ENCODE results near the gene ITGB2.

The ITGB2 gene

DNA sequence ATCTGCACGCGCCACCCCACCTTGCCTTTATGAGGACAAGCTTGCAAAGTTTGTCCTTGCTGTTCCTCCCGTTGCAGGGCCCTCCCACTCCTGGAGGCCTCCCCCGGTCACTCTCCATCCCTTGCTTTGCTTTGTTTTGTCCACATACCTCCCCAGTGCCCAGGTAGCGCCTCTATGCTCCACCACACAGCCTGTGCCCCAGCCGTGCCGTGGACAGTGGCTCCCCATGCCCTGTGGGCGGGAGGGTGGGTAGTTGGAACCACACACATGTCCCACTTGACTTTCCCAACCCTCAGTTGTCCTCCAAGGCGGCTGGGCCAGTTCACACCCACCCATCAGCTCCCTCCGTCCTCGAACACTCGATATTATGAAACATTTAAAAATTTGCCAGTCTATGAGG is 43.7 kb upstream of the ITGB2 start:
- TF ChIP-seq, protein P1, sequence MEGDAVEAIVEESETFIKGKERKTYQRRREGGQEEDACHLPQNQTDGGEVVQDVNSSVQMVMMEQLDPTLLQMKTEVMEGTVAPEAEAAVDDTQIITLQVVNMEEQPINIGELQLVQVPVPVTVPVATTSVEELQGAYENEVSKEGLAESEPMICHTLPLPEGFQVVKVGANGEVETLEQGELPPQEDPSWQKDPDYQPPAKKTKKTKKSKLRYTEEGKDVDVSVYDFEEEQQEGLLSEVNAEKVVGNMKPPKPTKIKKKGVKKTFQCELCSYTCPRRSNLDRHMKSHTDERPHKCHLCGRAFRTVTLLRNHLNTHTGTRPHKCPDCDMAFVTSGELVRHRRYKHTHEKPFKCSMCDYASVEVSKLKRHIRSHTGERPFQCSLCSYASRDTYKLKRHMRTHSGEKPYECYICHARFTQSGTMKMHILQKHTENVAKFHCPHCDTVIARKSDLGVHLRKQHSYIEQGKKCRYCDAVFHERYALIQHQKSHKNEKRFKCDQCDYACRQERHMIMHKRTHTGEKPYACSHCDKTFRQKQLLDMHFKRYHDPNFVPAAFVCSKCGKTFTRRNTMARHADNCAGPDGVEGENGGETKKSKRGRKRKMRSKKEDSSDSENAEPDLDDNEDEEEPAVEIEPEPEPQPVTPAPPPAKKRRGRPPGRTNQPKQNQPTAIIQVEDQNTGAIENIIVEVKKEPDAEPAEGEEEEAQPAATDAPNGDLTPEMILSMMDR (conservative IDR thresholded peaks at IDR 0.05; ENCODE audit: low read length): no peak
- TF ChIP-seq EZH2phosphoT487 (IDR thresholded peaks at IDR 0.05; ENCODE audit: borderline replicate concordance): no peak
- H3K9me2 ChIP-seq (replicated peaks; ENCODE audit: low read depth, low read length): no peaks in the 10 kb centered on the region
- peaks cover 46% of the 10 kb centered on the region for H3K4me1 ChIP-seq (ENCODE audit: insufficient read depth, low read length, poor library complexity, severe bottlenecking)
- peaks cover 6% of the 10 kb centered on the region for H3F3A ChIP-seq (ENCODE audit: low read depth)
- no peaks in the 10 kb centered on the region for H3K27me3 ChIP-seq (ENCODE audit: insufficient read depth, low read length, poor library complexity, severe bottlenecking)
- peaks cover 43% of the 10 kb centered on the region; the same call in 1 of the 2 replicates for H3K79me2 ChIP-seq (ENCODE audit: insufficient read depth, low read length)
- H3K9ac ChIP-seq (ENCODE audit: low read depth, low read length, poor library complexity, severe bottlenecking): no peak overlapping the region
- H4K20me1 ChIP-seq (ENCODE audit: insufficient read depth, low read length, poor library complexity, severe bottlenecking): no peaks in the 10 kb centered on the region
- H3K4me2 ChIP-seq (ENCODE audit: low read depth, low read length, poor library complexity, severe bottlenecking): no peak overlapping the region
- H3K4me3 ChIP-seq (ENCODE audit: low read length, poor library complexity, severe bottlenecking): no peak overlapping the region
- peaks cover 35% of the 10 kb centered on the region; the same call in 1 of the 2 replicates for H3K36me3 ChIP-seq (ENCODE audit: insufficient read depth, low read length)
- no peaks in the 10 kb centered on the region for H3K9me3 ChIP-seq (ENCODE audit: insufficient read depth, low read depth, low read length)
- H2AFZ ChIP-seq (ENCODE audit: low read length): no peak overlapping the region

DNA sequence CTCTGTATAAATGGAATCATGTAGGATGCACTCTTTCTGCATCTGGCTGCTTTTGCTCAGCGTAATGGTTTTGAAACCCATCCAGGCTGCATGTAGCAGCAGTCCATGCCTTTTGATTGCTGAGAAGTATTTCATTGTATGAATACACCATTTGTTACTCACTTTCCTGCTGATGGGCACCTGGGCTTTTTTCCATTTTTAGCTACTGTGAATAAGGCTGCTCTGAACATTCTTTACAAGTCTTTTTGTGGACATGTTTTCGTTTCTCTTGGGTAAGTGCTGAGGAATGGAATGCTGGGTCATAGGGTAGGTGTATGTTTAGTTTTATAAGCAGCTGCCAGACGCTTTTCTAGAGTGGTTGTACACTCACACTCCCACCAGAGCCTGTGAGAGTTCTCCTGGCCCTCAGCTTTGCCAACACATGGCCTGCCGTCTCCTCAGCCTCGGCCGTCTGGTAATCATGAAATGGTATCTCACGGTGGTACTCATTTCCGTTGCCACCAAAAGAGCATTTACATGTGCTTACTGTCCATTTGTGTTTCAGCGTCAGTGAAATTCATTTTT is 41.8 kb upstream of the ITGB2 start:
- H3K4me2 ChIP-seq (ENCODE audit: low read depth, low read length, poor library complexity, severe bottlenecking): no peak overlapping the region

DNA sequence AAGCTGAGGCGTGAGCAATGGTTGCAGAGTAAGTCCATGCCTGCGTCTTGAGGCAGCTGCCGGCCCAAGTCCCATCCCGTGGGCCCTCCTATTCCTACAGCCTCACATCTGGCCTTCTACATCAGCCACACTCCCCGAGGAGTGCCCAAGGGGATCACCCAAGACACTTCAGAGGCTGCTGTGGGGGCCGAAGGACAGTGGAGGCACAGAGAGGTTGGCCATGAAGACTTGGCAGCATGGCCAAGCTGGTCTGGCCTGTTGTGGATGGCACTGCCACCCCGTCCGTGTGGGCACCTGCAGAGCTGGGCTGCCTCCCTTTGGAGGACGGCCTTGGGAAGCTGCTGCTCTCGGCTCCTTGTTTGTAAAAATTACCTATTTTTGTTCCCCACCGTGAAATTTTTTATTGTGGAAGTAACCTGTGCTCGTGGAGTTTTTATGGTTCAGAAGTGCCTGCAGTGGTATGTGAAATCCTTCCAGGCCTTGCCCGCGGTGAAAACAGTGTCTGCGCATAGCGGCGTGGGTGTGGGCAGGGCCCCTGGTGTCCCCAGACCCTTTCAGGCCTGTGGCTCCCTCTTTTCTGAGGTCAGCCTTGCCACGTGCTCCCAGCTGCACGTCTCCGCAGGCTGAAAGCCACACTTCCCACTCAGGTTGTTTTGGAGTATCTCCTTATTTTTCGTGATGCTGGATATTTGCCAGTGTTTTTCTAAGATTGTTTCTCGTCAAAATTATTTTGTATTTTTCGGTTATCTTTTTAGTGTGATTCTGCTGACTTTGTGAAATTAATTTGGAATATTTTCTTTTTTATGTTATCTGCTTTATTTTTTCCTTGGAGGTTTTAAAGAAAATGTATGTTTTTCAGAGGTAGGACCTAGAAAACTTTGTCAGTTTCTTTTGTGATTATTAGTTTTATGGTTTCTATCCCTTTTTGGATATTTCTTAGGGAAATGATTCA is 39.7 kb upstream of the ITGB2 start:
- Histone ChIP-seq H4K20me1 (ENCODE audit: insufficient read depth, low read length, poor library complexity, severe bottlenecking) (no peaks in the 10 kb centered on the region), H3K36me3 (ENCODE audit: insufficient read depth, low read length) (peaks cover 53% of the 10 kb centered on the region; the same call in 1 of the 2 replicates), H2AFZ (ENCODE audit: low read length) (no peak overlapping the region), H3K4me3 (ENCODE audit: low read length, poor library complexity, severe bottlenecking) (no peak overlapping the region), H3K4me2 (ENCODE audit: low read depth, low read length, poor library complexity, severe bottlenecking) (no peak overlapping the region), H3K9ac (ENCODE audit: low read depth, low read length, poor library complexity, severe bottlenecking) (no peak overlapping the region), H3F3A (ENCODE audit: low read depth) (no peaks in the 10 kb centered on the region), H3K9me3 (ENCODE audit: insufficient read depth, low read depth, low read length) (no peaks in the 10 kb centered on the region), H3K9me2 (replicated peaks; ENCODE audit: low read depth, low read length) (no peaks in the 10 kb centered on the region), H3K79me2 (ENCODE audit: insufficient read depth, low read length) (peaks cover 36% of the 10 kb centered on the region; the same call in 1 of the 2 replicates), H3K4me1 (ENCODE audit: insufficient read depth, low read length, poor library complexity, severe bottlenecking) (peaks cover 9% of the 10 kb centered on the region), H3K27me3 (ENCODE audit: insufficient read depth, low read length, poor library complexity, severe bottlenecking) (no peaks in the 10 kb centered on the region)
- TF ChIP-seq EZH2phosphoT487 (IDR thresholded peaks at IDR 0.05; ENCODE audit: borderline replicate concordance): no peak
- TF ChIP-seq, protein P1 (conservative IDR thresholded peaks at IDR 0.05; ENCODE audit: low read length): no peak

More for the DNA sequence above, 41.8 kb upstream of the ITGB2 start:
- peaks cover 45% of the 10 kb centered on the region; the same call in 1 of the 2 replicates for H3K36me3 ChIP-seq (ENCODE audit: insufficient read depth, low read length)
- no peaks in the 10 kb centered on the region for H3K27me3 ChIP-seq (ENCODE audit: insufficient read depth, low read length, poor library complexity, severe bottlenecking)
- peaks cover 41% of the 10 kb centered on the region; the same call in 1 of the 2 replicates for H3K79me2 ChIP-seq (ENCODE audit: insufficient read depth, low read length)
- H3K9ac ChIP-seq (ENCODE audit: low read depth, low read length, poor library complexity, severe bottlenecking): no peak overlapping the region
- no peaks in the 10 kb centered on the region for H3K9me3 ChIP-seq (ENCODE audit: insufficient read depth, low read depth, low read length)
- no peaks in the 10 kb centered on the region for H3K9me2 ChIP-seq (replicated peaks; ENCODE audit: low read depth, low read length)
- H3K4me1 ChIP-seq (ENCODE audit: insufficient read depth, low read length, poor library complexity, severe bottlenecking): peaks cover 30% of the 10 kb centered on the region
- no peak for TF ChIP-seq EZH2phosphoT487 (IDR thresholded peaks at IDR 0.05; ENCODE audit: borderline replicate concordance)
- TF ChIP-seq, protein P1 (conservative IDR thresholded peaks at IDR 0.05; ENCODE audit: low read length): no peak
- H4K20me1 ChIP-seq (ENCODE audit: insufficient read depth, low read length, poor library complexity, severe bottlenecking): no peaks in the 10 kb centered on the region
- no peaks in the 10 kb centered on the region for H3F3A ChIP-seq (ENCODE audit: low read depth)
- no peak overlapping the region for H2AFZ ChIP-seq (ENCODE audit: low read length)
- no peak overlapping the region for H3K4me3 ChIP-seq (ENCODE audit: low read length, poor library complexity, severe bottlenecking)

Measured in Loucy (cell line).